Measurements from ENCODE around the gene GPR63. TPM values are rescaled to one million over a fixed set of nuclear protein-coding genes. Genes with fewer than 3 reads are reported as not detected.

GPR63 gene
- total RNA-seq, 1 experiment from 2014 or later = 0.54 TPM

- Mint-ChIP-seq H3K27me3 (ENCODE audit: insufficient read depth, unreplicated experiment) (peaks cover 35% of the 10 kb centered on the region), H3K9me3 (ENCODE audit: unreplicated experiment) (no peaks in the 10 kb centered on the region), H3K4me1 (ENCODE audit: insufficient read depth, unreplicated experiment) (no peaks in the 10 kb centered on the region), H3K27ac (ENCODE audit: low read depth, unreplicated experiment) (no peak overlapping the region), H3K36me3 (ENCODE audit: insufficient read depth, unreplicated experiment) (no peaks in the 10 kb centered on the region), H3K4me3 (ENCODE audit: unreplicated experiment) (no peak overlapping the region)
- ChIA-PET POLR2A (no interaction called here), CTCF (interaction anchor here (0.6 to 0.7 kb wide), 4 partner anchors 97 to 185 kb away, joined by 3 to 6 read pairs (median 3); no protein-coding TSS in a partner anchor)
- intact Hi-C loops (cut with micrococcal nuclease) = no loop called here
- no peak for TF ChIP-seq CTCF (IDR thresholded peaks at IDR 0.05; ENCODE audit: unreplicated experiment)
- no TSS peak for BruUV-seq (replicated peaks)
- DNase-seq (ENCODE audit: unreplicated experiment) = no peak
Measured at GRCh38 chr6:96760153-96760687, 77.1 kb downstream of the GPR63 start.

- Mint-ChIP-seq H3K27ac (ENCODE audit: low read depth, unreplicated experiment) (no peak overlapping the region), H3K36me3 (ENCODE audit: insufficient read depth, unreplicated experiment) (no peaks in the 10 kb centered on the region), H3K27me3 (ENCODE audit: insufficient read depth, unreplicated experiment) (peaks cover 54% of the 10 kb centered on the region), H3K4me1 (ENCODE audit: insufficient read depth, unreplicated experiment) (no peaks in the 10 kb centered on the region), H3K9me3 (ENCODE audit: unreplicated experiment) (no peaks in the 10 kb centered on the region), H3K4me3 (ENCODE audit: unreplicated experiment) (no peak overlapping the region)
- POLR2A ChIA-PET = no interaction called here
- no peak for TF ChIP-seq CTCF (IDR thresholded peaks at IDR 0.05; ENCODE audit: unreplicated experiment)
- intact Hi-C loops (cut with micrococcal nuclease) = no loop called here
- CTCF ChIA-PET = no interaction called here
- no TSS peak for BruUV-seq (replicated peaks)
- no peak for DNase-seq (ENCODE audit: unreplicated experiment)
Measured at GRCh38 chr6:96755096-96755495, 82.2 kb downstream of the GPR63 start.

GRCh38 chr6:96749891-96750290 is 87.4 kb downstream of the GPR63 start:
- no peaks in the 10 kb centered on the region for H3K36me3 Mint-ChIP-seq (ENCODE audit: insufficient read depth, unreplicated experiment)
- H3K4me1 Mint-ChIP-seq (ENCODE audit: insufficient read depth, unreplicated experiment) = no peaks in the 10 kb centered on the region
- H3K27me3 Mint-ChIP-seq (ENCODE audit: insufficient read depth, unreplicated experiment) = peaks cover 65% of the 10 kb centered on the region
- H3K4me3 Mint-ChIP-seq (ENCODE audit: unreplicated experiment) = no peak overlapping the region
- H3K9me3 Mint-ChIP-seq (ENCODE audit: unreplicated experiment) = no peaks in the 10 kb centered on the region
- H3K27ac Mint-ChIP-seq (ENCODE audit: low read depth, unreplicated experiment) = no peak overlapping the region
- ChIA-PET CTCF (interaction anchor here (0.6 kb wide), 1 partner anchor 57 kb away, joined by 4 read pairs; no protein-coding TSS in a partner anchor), POLR2A (no interaction called here)
- no peak for TF ChIP-seq CTCF (IDR thresholded peaks at IDR 0.05; ENCODE audit: unreplicated experiment)
- BruUV-seq (replicated peaks) = no TSS peak
- intact Hi-C loops (cut with micrococcal nuclease) = no loop called here
- DNase-seq (ENCODE audit: unreplicated experiment) = no peak

Other genes starting within 250 kb of the GPR63 start
- gene NDUFAF4, start 60.4 kb upstream of the GPR63 start, total RNA-seq (2022) = 29.8 and 42.5 TPM in 2 replicates
- not detected in 2 replicates for gene KLHL32, start 87.3 kb upstream of the GPR63 start, total RNA-seq (2022)

Data from MCF 10A (cell line).